CD14-positive monocyte (primary cell): ENCODE measurements around the gene BTAF1. TPM values are rescaled to one million over a fixed set of nuclear protein-coding genes. Genes with fewer than 3 reads are reported as not detected.

Experiments
- DNase-seq, 3 donors: peaks; one replicate each; pipeline ENCODE4 v3.0.0-alpha.2; 2011 to 2022
- H2AFZ ChIP-seq: 2 replicates; pipeline ENCODE4 v1.6.0; 2012; ENCODE audit warnings: mild to moderate bottlenecking, low read depth, low read length, inconsistent platforms; ENCODE audit not compliant: insufficient read depth, poor library complexity, severe bottlenecking
- H3K27ac ChIP-seq, 2 donors: 1 replicate in 1 of 2; 2 replicates in 1 of 2; pipeline ENCODE4 v1.5.1; 2012 to 2013; ENCODE audit warnings: low read length in 2 of 2, control low read depth in 1 of 2, inconsistent platforms in 1 of 2, low read depth in 1 of 2, mild to moderate bottlenecking in 1 of 2
- H3K27me3 ChIP-seq, 2 donors: one replicate each; pipeline versions ENCODE4 v1.6.0 to v1.6.1; 2011 to 2013; ENCODE audit warnings: low read length in 2 of 2; ENCODE audit not compliant: control insufficient read depth in 2 of 2, insufficient read depth in 2 of 2
- H3K36me3 ChIP-seq, 2 donors: replicated peaks in 1 of 2; 1 replicate in 1 of 2; 2 replicates in 1 of 2; pipeline versions ENCODE4 v1.5.1 to v1.6.1; 2012 to 2013; ENCODE audit warnings: low read length in 2 of 2, control low read depth in 1 of 2, inconsistent platforms in 1 of 2, mild to moderate bottlenecking in 1 of 2; ENCODE audit not compliant: insufficient read depth in 2 of 2, control insufficient read depth in 1 of 2
- H3K4me1 ChIP-seq, 2 donors: 1 replicate in 1 of 2; 2 replicates in 1 of 2; pipeline versions ENCODE4 v1.5.1 to v1.6.1; 2012 to 2013; ENCODE audit warnings: low read length in 2 of 2, control low read depth in 1 of 2, inconsistent platforms in 1 of 2, mild to moderate bottlenecking in 1 of 2, moderate library complexity in 1 of 2; ENCODE audit not compliant: insufficient read depth in 2 of 2, control insufficient read depth in 1 of 2
- H3K4me2 ChIP-seq: replicated peaks from 2 replicates; pipeline ENCODE3; 2012; ENCODE audit warnings: low read length, moderate library complexity, mild to moderate bottlenecking; ENCODE audit not compliant: poor library complexity, severe bottlenecking; ENCODE audit errors: extremely low read depth
- H3K4me3 ChIP-seq, 3 experiments: fragments of 200-600 bp in 1 of 3; sonication (generic) in 1 of 3; replicated peaks in 1 of 3; 1 replicate in 2 of 3; 2 replicates in 1 of 3; pipeline ENCODE4 v1.5.1; 2011 to 2013; ENCODE audit warnings: low read length in 3 of 3, mild to moderate bottlenecking in 3 of 3, control low read depth in 2 of 3, low read depth in 2 of 3, inconsistent platforms in 1 of 3, moderate library complexity in 1 of 3
- H3K79me2 ChIP-seq: 2 replicates; pipeline ENCODE4 v1.6.0; 2012; ENCODE audit warnings: mild to moderate bottlenecking, control low read depth, inconsistent platforms, low read length, moderate library complexity; ENCODE audit not compliant: insufficient read depth
- H3K9ac ChIP-seq: 2 replicates; pipeline ENCODE4 v1.6.0; 2017; ENCODE audit warnings: low read length, mild to moderate bottlenecking; ENCODE audit not compliant: insufficient read depth, poor library complexity, severe bottlenecking
- H3K9me3 ChIP-seq, 2 donors: replicated peaks in 1 of 2; 1 replicate in 1 of 2; 2 replicates in 1 of 2; pipeline versions ENCODE4 v1.5.1 to v1.6.1; 2012 to 2013; ENCODE audit warnings: low read length in 2 of 2, control low read depth in 1 of 2; ENCODE audit not compliant: control insufficient read depth in 1 of 2, insufficient read depth in 1 of 2
- H4K20me1 ChIP-seq: 2 replicates; pipeline ENCODE4 v1.6.0; 2012; ENCODE audit warnings: mild to moderate bottlenecking, low read length, control low read depth, moderate library complexity; ENCODE audit not compliant: insufficient read depth
- H3K27ac Mint-ChIP-seq, 7 donors: one replicate each; pipeline ENCODE4 v1.8.0; 2020; ENCODE audit warnings: mild to moderate bottlenecking in 7 of 7, mixed read lengths in 7 of 7, moderate library complexity in 6 of 7, inconsistent platforms in 2 of 7
- H3K27me3 Mint-ChIP-seq, 3 donors: one replicate each; pipeline ENCODE4 v1.8.0; 2021 to 2022; ENCODE audit warnings: low read depth in 3 of 3, mild to moderate bottlenecking in 3 of 3, mixed read lengths in 3 of 3, moderate library complexity in 3 of 3, inconsistent platforms in 1 of 3
- H3K36me3 Mint-ChIP-seq, 2 donors: one replicate each; pipeline ENCODE4 v1.8.0; 2020; ENCODE audit warnings: mixed read lengths in 2 of 2, inconsistent platforms in 1 of 2, mild to moderate bottlenecking in 1 of 2
- H3K4me1 Mint-ChIP-seq: one replicate; pipeline ENCODE4 v1.8.0; 2020; ENCODE audit warnings: mild to moderate bottlenecking, mixed read lengths
- H3K4me3 Mint-ChIP-seq, 2 donors: one replicate each; pipeline ENCODE4 v1.8.0; 2020; ENCODE audit warnings: mild to moderate bottlenecking in 2 of 2, mixed read lengths in 2 of 2, moderate library complexity in 1 of 2
- H3K9me3 Mint-ChIP-seq, 7 donors: one replicate each; pipeline ENCODE4 v1.8.0; 2020 to 2022; ENCODE audit warnings: mixed read lengths in 7 of 7, mild to moderate bottlenecking in 6 of 7, moderate library complexity in 6 of 7, inconsistent platforms in 2 of 7
- WGBS: methylation state at CpG from one replicate; pipeline ENCODE4 v1.1.5; 2013; ENCODE audit warnings: missing lambda C conversion rate; ENCODE audit not compliant: insufficient coverage; 5-methylcytosine and 5-hydroxymethylcytosine counted together
- intact Hi-C, 2 donors: fragments of 100-400 bp; cut with micrococcal nuclease; formaldehyde crosslinking; loops; one replicate each; pipeline versions ENCODE4 v1.15.0 to v1.15.1; 2023
- polyA plus RNA-seq, 3 donors: library from polyadenylated mRNA; depleted of rRNA in 1 of 3; unstranded in 2 of 3; stranded (reverse) in 1 of 3; fragments of 300-500 nt in 2 of 3; fragments of >200 nt in 1 of 3; fragmentation: Illumina TruSeq in 2 of 3; gene quantifications; 1 replicate in 2 of 3; 2 replicates in 1 of 3; pipeline ENCODE4 v1.2.3, GENCODE V29; 2012 to 2021
- TF ChIP-seq, protein P1 (sequence below): fragments of 200-600 bp; IDR thresholded peaks from one replicate; pipeline ENCODE4 v1.8.0; 2022; ENCODE audit warnings: antibody characterized with exemption, mild to moderate bottlenecking

The BTAF1 gene
- polyA plus RNA-seq, 3 donors = 3.7 to 59.8 (median 5.1) TPM

DNA sequence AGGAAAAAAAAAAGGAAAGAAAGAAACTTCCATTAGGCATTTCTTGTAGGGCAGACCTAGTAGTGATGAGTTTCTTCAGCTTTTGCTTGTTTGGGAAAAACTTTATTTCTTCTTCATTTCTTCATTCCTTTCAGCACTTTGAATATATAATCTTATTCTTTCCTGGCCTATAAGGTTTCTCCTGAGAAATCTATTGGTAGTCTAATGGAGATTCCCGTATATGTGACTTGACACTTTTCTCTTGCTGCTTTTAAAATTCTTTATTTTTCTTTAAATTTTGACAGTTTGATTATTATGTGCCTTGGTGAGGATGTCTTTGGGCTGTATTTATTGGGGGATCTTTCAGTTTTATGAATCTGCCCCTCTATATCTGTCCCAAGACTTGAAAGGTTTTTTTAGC lies 3.9 kb upstream of the BTAF1 start:
- H3K9me3 Mint-ChIP-seq = peaks cover 2 to 13% (median 7%) of the 10 kb centered on the region in 7 donors
- DNase-seq = no peak
- Histone ChIP-seq H4K20me1 (no peaks in the 10 kb centered on the region), H3K27me3 (peaks cover 0 to 6% of the 10 kb centered on the region in 2 donors), H2AFZ (no peak overlapping the region), H3K79me2 (peaks cover 11% of the 10 kb centered on the region), H3K4me2 (no peak overlapping the region), H3K36me3 (no peaks in the 10 kb centered on the region), H3K9me3 (peaks cover 0 to 8% of the 10 kb centered on the region in 2 donors), H3K27ac (no peak overlapping the region), H3K4me1 (peaks cover 8 to 12% of the 10 kb centered on the region in 2 donors), H3K4me3 (no peak overlapping the region), H3K9ac (no peak overlapping the region)
- no CpG with 5 or more reads among the region's 1 CpG for WGBS
- peaks cover 11% of the 10 kb centered on the region for H3K4me1 Mint-ChIP-seq
- H3K27ac Mint-ChIP-seq = no peak overlapping the region
- intact Hi-C loops = loop anchor here in 1 of 2 donors (5.0 to 10.0 kb wide), 2 partner anchors 65 to 122 kb away; partner anchors contain the start of gene TNKS2
- H3K4me3 Mint-ChIP-seq = no peak overlapping the region
- TF ChIP-seq, protein P1, sequence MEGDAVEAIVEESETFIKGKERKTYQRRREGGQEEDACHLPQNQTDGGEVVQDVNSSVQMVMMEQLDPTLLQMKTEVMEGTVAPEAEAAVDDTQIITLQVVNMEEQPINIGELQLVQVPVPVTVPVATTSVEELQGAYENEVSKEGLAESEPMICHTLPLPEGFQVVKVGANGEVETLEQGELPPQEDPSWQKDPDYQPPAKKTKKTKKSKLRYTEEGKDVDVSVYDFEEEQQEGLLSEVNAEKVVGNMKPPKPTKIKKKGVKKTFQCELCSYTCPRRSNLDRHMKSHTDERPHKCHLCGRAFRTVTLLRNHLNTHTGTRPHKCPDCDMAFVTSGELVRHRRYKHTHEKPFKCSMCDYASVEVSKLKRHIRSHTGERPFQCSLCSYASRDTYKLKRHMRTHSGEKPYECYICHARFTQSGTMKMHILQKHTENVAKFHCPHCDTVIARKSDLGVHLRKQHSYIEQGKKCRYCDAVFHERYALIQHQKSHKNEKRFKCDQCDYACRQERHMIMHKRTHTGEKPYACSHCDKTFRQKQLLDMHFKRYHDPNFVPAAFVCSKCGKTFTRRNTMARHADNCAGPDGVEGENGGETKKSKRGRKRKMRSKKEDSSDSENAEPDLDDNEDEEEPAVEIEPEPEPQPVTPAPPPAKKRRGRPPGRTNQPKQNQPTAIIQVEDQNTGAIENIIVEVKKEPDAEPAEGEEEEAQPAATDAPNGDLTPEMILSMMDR = no peak
- no peaks in the 10 kb centered on the region for H3K36me3 Mint-ChIP-seq
- peaks cover 8 to 19% (median 11%) of the 10 kb centered on the region in 3 donors for H3K27me3 Mint-ChIP-seq

DNA sequence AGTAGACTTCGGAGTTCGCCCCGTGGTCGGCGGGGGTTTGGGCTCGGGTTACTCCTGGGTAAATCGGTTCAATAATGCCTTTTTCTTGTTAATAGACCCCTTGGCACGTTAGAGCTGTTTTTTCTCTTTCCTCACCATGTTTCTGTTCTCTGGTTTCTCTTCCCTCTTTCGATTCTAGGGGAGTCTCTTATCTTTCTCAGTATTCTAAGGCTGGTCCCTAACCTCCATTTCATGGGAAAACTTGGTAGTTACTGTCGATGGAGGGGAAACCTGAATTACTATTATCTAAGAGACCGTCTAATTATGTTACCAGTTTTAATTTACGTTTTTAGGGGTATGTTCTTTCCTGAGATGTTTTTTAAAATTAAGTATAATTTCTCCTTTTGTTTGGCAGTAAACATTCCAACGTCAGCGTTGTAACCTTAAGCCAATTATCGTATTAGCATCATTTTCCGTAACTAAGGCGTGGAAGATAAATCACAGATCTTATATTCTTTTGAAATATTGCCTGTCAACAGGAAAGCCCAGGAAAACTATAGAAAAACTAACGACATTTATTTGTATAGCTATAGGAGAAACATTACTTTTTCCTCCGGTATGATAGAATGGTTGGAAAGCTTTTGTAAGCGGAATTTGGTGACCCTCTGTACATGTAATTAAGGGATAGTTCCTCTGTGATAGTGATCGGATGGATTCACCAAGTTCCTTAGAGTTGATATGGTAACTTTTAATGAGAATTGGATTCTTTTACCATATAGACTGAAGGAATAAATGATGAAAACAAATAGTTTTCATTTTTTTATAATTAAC lies 847 bp downstream of the BTAF1 start:
- no peaks in the 10 kb centered on the region for H3K36me3 ChIP-seq
- peaks cover 20 to 38% of the 10 kb centered on the region in 2 donors for H3K4me1 ChIP-seq
- no peaks in the 10 kb centered on the region for H3K27me3 ChIP-seq
- Mint-ChIP-seq H3K27ac (peak overlapping the region; percentile 94 to 99 (median 96)), H3K27me3 (peaks cover 0 to 3% (median 0%) of the 10 kb centered on the region in 3 donors), H3K4me3 (peak overlapping the region; percentile 86 to 95), H3K36me3 (peaks cover 5 to 14% of the 10 kb centered on the region in 2 donors), H3K9me3 (peaks cover 0 to 8% (median 4%) of the 10 kb centered on the region in 7 donors), H3K4me1 (peaks cover 41% of the 10 kb centered on the region)
- peak overlapping the region; percentile 93 to 98 for H3K27ac ChIP-seq
- H2AFZ ChIP-seq = peak overlapping the region; percentile 86
- TF ChIP-seq, protein P1 = no peak
- peaks cover 59% of the 10 kb centered on the region for H3K79me2 ChIP-seq
- H3K4me2 ChIP-seq = peak overlapping the region; percentile 77
- peak overlapping the region; percentile 92 to 97 (median 92) for H3K4me3 ChIP-seq
- peak overlapping the region; percentile 98 for H3K9ac ChIP-seq
- peak in 2 of 3 donors; percentile 37 to 38 for DNase-seq
- intact Hi-C loops = loop anchor here (5.0 kb wide), 1 partner anchor 127 kb away; the partner anchor contains the start of gene TNKS2 (in 2 of the 2)
- H4K20me1 ChIP-seq = peaks cover 28% of the 10 kb centered on the region
- peaks cover 0 to 3% of the 10 kb centered on the region in 2 donors for H3K9me3 ChIP-seq
- 0% methylated on average over 7 of the region's 21 CpGs for WGBS
